HUES64 (cell line): ENCODE results near the gene CSAD.

Experiments used
- H3K27ac ChIP-seq: 2 replicates; pipeline ENCODE4 v1.7.0; 2013; ENCODE audit warnings: low read depth, low read length, inconsistent platforms
- H3K27me3 ChIP-seq: 2 replicates; pipeline ENCODE4 v1.6.1; 2013; ENCODE audit warnings: mild to moderate bottlenecking, low read length; ENCODE audit not compliant: insufficient read depth
- H3K36me3 ChIP-seq: 2 replicates; pipeline ENCODE4 v1.6.1; 2013; ENCODE audit warnings: mild to moderate bottlenecking, low read length; ENCODE audit not compliant: insufficient read depth
- H3K4me1 ChIP-seq: 2 replicates; pipeline ENCODE4 v1.6.1; 2013; ENCODE audit warnings: mild to moderate bottlenecking, low read length, moderate library complexity; ENCODE audit not compliant: insufficient read depth
- H3K4me3 ChIP-seq: 2 replicates; pipeline ENCODE4 v1.5.1; 2013; ENCODE audit warnings: mild to moderate bottlenecking, low read length, moderate library complexity
- H3K9ac ChIP-seq: 2 replicates; pipeline ENCODE4 v1.6.1; 2013; ENCODE audit warnings: mild to moderate bottlenecking, low read depth, low read length
- H3K9me3 ChIP-seq: 2 replicates; pipeline ENCODE4 v1.6.1; 2013; ENCODE audit warnings: low read depth, low read length; ENCODE audit not compliant: insufficient read depth
- WGBS: fragments of 150-250, 120-280 bp; methylation state at CpG from one replicate; pipeline ENCODE4 v1.1.7; 2013; ENCODE audit warnings: missing lambda C conversion rate; 5-methylcytosine and 5-hydroxymethylcytosine counted together

The CSAD gene

DNA sequence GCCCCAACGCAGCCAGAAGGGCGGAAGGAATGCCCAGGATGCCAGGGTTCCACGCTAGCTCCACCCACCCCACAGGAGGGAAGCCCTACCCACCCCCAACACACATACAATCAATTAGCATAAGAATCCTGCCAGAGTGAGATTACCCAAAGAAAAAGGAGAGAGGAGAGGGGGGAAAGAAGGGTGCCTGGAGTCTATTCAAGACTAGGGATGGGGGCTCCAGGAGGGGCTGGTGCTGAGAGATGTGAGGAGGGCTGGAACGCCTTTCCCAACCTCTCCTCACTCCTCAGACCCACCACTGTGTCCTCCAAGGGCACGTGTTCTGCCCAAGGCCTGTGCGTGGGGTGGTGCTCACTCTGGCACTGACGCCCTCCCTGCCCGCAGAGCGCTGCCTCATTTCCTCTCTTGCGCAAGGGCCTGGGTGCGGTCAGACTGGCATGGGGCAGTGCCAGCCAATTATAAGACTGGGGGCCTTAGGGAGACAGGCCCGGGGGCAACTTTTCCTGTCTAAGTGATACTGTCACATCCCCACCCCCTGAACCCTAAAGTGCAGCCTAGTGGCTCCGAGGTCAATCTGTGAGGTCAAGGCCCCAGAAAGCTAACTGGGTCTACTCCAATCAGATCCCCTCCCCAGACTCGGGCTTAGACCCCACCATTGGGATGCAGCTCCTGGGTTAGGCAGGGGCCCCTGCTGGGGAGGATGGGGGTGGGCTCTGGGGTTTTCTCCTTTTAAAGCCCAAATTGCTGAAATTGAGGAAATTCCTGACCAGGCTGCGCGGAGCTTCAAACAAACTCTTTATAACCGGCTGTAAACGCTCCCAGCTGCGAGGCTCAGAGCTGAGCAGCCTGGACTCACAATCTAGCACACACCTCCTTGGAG, 36.6 kb upstream of the CSAD start:
- WGBS = 3% methylated on average over 19 of the region's 19 CpGs
- Histone ChIP-seq H3K9me3 (no peaks in the 10 kb centered on the region), H3K4me3 (peak overlapping the region; percentile 44), H3K27me3 (peaks cover 12% of the 10 kb centered on the region), H3K4me1 (peaks cover 37% of the 10 kb centered on the region), H3K36me3 (peaks cover 19% of the 10 kb centered on the region), H3K27ac (peak overlapping the region; percentile 99), H3K9ac (peak overlapping the region; percentile 53)

DNA sequence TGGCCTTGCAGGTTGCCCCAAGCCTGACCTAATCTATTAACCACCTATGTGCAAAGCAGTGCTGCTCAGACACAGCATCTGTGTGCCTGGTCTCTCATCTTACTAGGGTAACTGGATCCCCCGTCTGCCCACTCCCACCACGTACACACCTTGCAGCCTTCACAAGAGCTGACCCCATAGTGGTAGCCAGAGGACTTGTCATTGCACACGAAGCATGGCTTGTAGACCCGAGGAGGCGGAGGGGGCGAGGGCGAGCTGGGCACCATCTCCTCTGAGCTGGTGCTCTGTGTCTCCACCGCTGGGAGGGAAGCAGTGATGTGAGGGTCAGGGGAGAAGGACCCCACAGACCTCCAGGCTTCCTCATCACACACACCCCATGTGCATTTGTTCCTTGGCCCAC, 34.8 kb upstream of the CSAD start:
- H3K27ac ChIP-seq = no peak overlapping the region
- H3K4me1 ChIP-seq = peaks cover 34% of the 10 kb centered on the region
- no peaks in the 10 kb centered on the region for H3K9me3 ChIP-seq
- H3K9ac ChIP-seq = no peak overlapping the region
- peaks cover 12% of the 10 kb centered on the region for H3K27me3 ChIP-seq
- H3K4me3 ChIP-seq = no peak overlapping the region
- WGBS = 84% methylated on average over 8 of the region's 8 CpGs
- peaks cover 36% of the 10 kb centered on the region for H3K36me3 ChIP-seq

DNA sequence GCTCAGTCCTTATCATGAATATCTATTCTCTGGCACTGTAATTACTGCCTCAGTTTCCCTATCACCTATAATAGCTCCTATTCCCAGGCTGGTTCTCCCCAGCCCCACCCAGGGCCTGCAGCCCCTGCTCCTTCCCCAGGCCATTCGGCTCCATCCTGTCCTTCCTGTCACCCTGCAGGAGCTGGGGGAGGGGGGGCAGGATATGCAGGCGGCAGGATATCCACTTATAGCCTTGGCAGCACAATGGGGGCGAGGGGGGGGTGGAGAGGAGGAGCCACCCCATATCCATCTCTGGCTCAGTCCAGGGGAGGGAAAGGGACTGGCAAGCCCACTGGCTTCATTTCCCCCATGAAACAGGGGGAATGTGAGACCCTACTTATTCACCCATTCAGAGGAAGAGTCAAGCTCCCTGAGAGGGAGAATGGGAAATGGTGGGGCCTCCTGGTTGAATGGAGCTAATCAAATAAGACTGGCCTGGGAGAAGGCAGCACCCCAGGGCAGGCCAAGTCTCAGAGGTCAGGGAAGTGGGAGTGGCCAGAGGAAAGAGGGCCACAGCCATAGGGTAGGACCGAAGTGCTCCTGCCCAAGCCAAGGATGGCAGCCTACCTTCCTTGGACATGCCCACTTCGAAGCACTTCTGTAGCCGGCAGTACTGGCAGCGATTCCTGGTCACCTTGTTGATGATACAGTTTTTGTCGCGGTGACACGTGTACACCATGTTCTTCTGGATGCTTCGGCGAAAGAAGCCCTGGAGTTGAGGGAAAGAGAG, 34.1 kb upstream of the CSAD start:
- H3K9me3 ChIP-seq = no peaks in the 10 kb centered on the region
- H3K27me3 ChIP-seq = peaks cover 11% of the 10 kb centered on the region
- no peak overlapping the region for H3K9ac ChIP-seq
- no peak overlapping the region for H3K27ac ChIP-seq
- H3K36me3 ChIP-seq = peaks cover 41% of the 10 kb centered on the region
- 83% methylated on average over 9 of the region's 12 CpGs for WGBS
- no peak overlapping the region for H3K4me3 ChIP-seq
- peaks cover 34% of the 10 kb centered on the region for H3K4me1 ChIP-seq

DNA sequence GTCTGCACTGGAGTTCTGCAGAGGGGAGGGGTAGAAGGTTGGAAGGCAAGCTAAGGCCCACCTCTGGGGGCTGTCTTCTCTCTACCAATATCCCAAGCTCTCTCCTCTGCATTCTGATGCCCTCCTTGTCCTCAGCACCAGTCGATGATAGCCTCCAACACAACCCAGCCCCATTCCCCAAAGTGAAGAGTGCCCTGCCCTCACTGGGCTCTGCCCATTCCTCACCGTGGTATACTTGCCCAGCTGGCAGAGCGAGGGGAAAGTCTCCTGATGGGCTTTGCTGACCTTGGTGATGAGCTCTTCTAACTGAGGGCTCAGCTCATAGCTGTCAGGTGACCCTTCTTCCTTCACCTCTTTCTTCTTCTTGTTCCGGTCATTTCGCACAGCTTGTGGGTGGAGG, 33.5 kb upstream of the CSAD start:
- H3K27ac ChIP-seq = no peak overlapping the region
- no peaks in the 10 kb centered on the region for H3K9me3 ChIP-seq
- 80% methylated on average over 5 of the region's 5 CpGs for WGBS
- no peak overlapping the region for H3K9ac ChIP-seq
- peaks cover 34% of the 10 kb centered on the region for H3K4me1 ChIP-seq
- no peak overlapping the region for H3K4me3 ChIP-seq
- peaks cover 4% of the 10 kb centered on the region for H3K27me3 ChIP-seq
- H3K36me3 ChIP-seq = peaks cover 41% of the 10 kb centered on the region

DNA sequence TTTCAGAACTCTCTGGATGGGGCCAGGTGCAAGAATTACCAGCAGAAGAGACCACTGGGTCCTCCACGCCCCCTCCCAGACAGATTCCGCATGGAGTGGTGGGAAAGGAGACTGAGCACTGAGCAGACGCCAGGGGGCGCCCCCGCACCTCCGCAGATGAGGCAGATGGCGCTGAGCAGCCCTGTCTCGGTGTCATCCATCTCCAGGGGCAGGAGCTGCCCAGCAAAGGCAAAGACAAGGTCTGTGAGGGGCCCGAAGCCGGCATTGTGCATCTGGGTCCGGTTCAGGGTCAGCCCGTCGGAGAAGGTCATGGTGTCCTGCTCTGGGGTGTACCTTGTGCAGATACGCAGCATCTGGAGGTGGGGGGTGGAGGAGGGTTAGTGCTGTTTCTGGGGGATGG, 32.6 kb upstream of the CSAD start:
- Histone ChIP-seq H3K9me3 (no peaks in the 10 kb centered on the region), H3K4me1 (peaks cover 32% of the 10 kb centered on the region), H3K27me3 (no peaks in the 10 kb centered on the region), H3K9ac (no peak overlapping the region), H3K4me3 (no peak overlapping the region), H3K27ac (no peak overlapping the region), H3K36me3 (peaks cover 41% of the 10 kb centered on the region)
- 17% methylated on average over 14 of the region's 14 CpGs for WGBS

DNA sequence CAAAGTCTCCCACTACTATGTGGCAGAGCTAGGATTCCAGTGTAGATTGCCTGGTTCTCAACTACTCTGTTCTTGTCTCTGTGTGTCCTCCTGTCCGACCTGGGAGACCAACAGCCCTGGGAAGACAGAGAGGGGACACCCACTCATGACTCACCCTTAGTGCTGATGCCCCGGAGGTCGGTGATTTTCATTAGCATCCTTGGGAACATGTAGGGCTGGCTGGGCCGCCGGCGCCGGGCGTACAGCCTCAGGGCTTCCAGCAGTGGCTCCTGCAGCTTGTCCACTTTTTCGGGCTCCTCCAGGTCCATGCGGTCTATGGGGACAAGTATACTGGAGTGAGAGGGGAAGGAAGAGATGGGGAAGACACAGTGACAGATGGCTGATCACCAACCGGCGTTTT, 32.2 kb upstream of the CSAD start:
- Histone ChIP-seq H3K27me3 (no peaks in the 10 kb centered on the region), H3K4me3 (no peak overlapping the region), H3K9ac (no peak overlapping the region), H3K27ac (no peak overlapping the region), H3K9me3 (no peaks in the 10 kb centered on the region), H3K36me3 (peaks cover 41% of the 10 kb centered on the region), H3K4me1 (peaks cover 27% of the 10 kb centered on the region)
- WGBS = 63% methylated on average over 12 of the region's 12 CpGs

DNA sequence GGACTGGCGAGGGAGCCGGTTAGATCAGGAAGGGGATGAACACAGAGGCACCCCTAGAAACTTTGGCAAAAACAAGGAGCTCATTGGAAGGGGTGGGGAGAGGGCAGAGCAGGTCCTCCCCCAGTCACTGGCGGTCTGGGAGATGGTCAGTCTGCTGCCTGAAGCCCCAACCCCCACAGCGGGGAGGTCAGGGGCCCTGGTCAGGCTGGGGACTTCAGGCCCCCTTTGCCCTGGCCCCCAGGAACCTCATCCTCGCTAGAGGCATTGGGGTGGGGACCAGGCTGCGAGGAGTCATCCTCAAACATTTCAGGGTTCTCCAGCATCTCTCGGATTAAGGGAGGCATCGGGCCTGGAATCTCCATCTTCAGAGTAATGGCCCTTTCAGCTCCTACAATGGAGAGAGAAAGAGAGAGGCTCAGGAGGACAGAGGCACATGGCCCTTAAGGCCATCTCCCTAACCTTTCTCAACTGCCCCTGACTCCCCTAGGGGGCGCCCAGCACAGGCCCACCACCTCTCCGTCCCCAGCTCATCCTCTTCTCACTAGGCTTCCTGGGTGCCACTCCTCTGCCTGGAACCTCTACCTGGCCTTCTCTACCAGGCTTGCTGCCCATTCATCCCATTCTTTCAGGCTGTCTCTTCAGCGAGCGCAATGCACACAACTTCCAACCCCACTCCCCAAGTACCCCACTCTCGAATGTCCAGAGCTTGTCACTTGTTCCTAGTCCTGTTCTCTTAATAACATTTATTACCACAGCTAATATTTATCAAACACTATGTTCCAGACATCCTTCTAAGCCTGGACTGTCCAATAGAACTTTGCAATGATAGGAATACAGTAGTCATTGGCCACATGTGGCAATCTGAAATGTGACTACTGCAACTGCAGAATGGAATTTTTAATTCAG, 31.0 kb upstream of the CSAD start:
- WGBS = 86% methylated on average over 13 of the region's 13 CpGs
- Histone ChIP-seq H3K27me3 (no peaks in the 10 kb centered on the region), H3K36me3 (peaks cover 41% of the 10 kb centered on the region), H3K4me1 (peaks cover 25% of the 10 kb centered on the region), H3K4me3 (no peak overlapping the region), H3K9me3 (no peaks in the 10 kb centered on the region), H3K9ac (no peak overlapping the region), H3K27ac (no peak overlapping the region)

DNA sequence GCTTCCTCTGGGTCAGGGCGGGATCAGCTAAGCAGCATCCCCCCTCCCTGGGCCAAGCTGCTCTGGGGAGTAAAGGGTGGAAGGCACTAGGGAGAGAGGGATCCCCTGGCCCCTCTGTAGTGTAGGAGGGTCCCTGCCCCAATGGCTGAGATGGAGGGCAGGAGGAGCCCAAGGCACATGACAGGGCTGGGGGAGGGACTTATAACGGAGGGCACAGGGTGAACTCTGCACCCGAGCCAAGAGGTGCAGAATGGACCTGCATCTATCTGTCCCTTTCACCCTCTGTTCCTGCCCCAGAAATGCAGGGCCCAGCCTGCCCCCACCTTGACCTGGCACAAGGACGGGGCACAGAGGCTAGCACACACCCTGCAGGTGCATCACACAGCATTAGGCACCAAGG, 30.1 kb upstream of the CSAD start:
- no peaks in the 10 kb centered on the region for H3K9me3 ChIP-seq
- no peak overlapping the region for H3K27ac ChIP-seq
- no peaks in the 10 kb centered on the region for H3K27me3 ChIP-seq
- no peak overlapping the region for H3K9ac ChIP-seq
- 95% methylated on average over 4 of the region's 4 CpGs for WGBS
- peaks cover 41% of the 10 kb centered on the region for H3K36me3 ChIP-seq
- no peak overlapping the region for H3K4me3 ChIP-seq
- peaks cover 17% of the 10 kb centered on the region for H3K4me1 ChIP-seq

DNA sequence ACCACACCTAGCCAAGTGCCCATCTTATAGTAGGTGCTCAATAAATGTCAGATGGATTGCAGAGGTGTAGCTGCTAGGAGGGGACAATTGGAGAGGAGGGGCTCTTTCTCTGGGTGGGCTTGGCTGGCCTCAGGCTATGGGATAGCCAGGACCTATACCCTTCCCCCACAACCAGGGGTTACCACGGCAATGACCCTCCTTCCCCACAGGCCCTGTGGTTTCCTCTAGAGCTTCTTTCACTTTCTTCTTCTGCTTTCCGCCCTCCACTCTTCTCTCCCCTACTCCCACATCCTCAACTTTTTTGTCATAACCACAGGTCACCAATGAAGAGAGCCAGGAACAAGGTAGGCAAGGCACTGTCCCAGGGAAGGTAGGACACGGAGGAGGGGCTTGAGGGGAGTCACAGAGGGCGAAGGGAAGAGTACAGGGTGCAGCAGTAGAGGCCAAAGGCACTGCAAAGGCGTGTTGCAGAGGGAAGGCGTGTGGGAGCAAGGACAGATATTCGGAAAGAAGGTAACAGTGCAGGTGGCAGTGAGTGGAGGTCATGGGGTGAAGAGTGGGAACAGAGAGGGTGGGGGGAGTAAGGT, 28.2 kb upstream of the CSAD start:
- Histone ChIP-seq H3K4me1 (peaks cover 3% of the 10 kb centered on the region; the same call in 1 of the 2 replicates), H3K27me3 (no peaks in the 10 kb centered on the region), H3K9ac (no peak overlapping the region), H3K36me3 (peaks cover 34% of the 10 kb centered on the region), H3K4me3 (no peak overlapping the region), H3K9me3 (no peaks in the 10 kb centered on the region), H3K27ac (no peak overlapping the region)
- 81% methylated on average over 7 of the region's 7 CpGs for WGBS

DNA sequence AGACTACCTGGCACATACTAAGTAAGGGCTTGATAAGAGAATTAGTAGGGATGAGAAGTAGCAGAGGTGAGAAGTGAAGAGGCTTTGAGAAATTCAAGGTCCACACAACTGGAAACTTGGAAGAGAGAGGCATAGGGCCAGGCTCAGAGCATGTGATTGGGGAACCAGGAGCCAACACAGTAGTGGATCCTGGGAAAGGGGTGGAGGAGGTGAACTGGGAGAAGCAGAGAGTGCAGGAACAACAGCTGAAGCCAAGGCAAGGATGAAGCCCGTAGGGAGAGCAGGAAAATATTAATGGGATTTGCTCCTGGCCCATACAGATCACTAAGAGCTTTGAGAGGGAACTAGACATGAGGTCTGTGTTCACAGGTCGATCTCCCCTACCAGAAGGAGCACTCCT, 27.7 kb upstream of the CSAD start:
- Histone ChIP-seq H3K27me3 (no peaks in the 10 kb centered on the region), H3K4me3 (no peak overlapping the region), H3K4me1 (no peaks in the 10 kb centered on the region), H3K9me3 (no peaks in the 10 kb centered on the region), H3K27ac (no peak overlapping the region), H3K36me3 (peaks cover 31% of the 10 kb centered on the region), H3K9ac (no peak overlapping the region)
- WGBS = 84% methylated on average over 2 of the region's 2 CpGs
